HEK293 (cell line): ENCODE measurements around the gene RGL2.

Source experiments
- BCL11A ChIP-seq: fragments of 450-650 bp; formaldehyde crosslinking; IDR thresholded peaks from 2 replicates; pipeline ENCODE4 v1.5.1; 2016; ENCODE audit warnings: low read depth, missing biosample characterization, missing genetic modification characterization
- CTCF ChIP-seq: fragments of 450-650 bp; formaldehyde crosslinking; IDR thresholded peaks from 2 replicates; pipeline ENCODE4 v1.5.1; 2016; ENCODE audit warnings: missing biosample characterization, missing genetic modification characterization
- PBX3 ChIP-seq: sonication (generic); formaldehyde crosslinking; IDR thresholded peaks from 2 replicates; pipeline ENCODE4 v1.8.1; 2022; ENCODE audit warnings: mild to moderate bottlenecking, moderate library complexity, missing genetic modification reagents
- ZFP3 ChIP-seq: fragments of 450-650 bp; formaldehyde crosslinking; IDR thresholded peaks from 2 replicates; pipeline ENCODE4 v1.5.1; 2016; ENCODE audit warnings: low read depth, missing biosample characterization, missing genetic modification characterization
- ZNF747 ChIP-seq: fragments of 450-650 bp; formaldehyde crosslinking; IDR thresholded peaks from 2 replicates; pipeline ENCODE4 v1.5.1; 2016; ENCODE audit warnings: missing biosample characterization, missing genetic modification characterization

GRCh38 chr6:33321227-33321626 is 22.5 kb upstream of the RGL2 start:
- TF ChIP-seq ZNF747 (tag by site-specific recombination) (no peak), ZFP3 (tag by site-specific recombination) (no peak), CTCF (tag by site-specific recombination) (no peak), PBX3 (CRISPR knock-in tag) (no peak), BCL11A (tag by site-specific recombination) (no peak)
